HepG2 (cell line): Measurements from ENCODE around the gene ALKBH2. TPM values are rescaled to one million over a fixed set of nuclear protein-coding genes. Genes with fewer than 3 reads are reported as not detected.

Source experiments
- MXD4 ChIP-seq: IDR thresholded peaks from 2 replicates; pipeline ENCODE4 v1.6.1; 2016; ENCODE audit warnings: mild to moderate bottlenecking, missing biosample characterization, missing genetic modification reagents
- NR3C1 ChIP-seq: sonication (generic); formaldehyde crosslinking; IDR thresholded peaks from 2 replicates; pipeline ENCODE4 v1.4.0; 2020; ENCODE audit warnings: missing genetic modification reagents
- POLR2AphosphoS2 ChIP-seq: IDR thresholded peaks from 2 replicates; pipeline ENCODE4 v1.6.1; 2011; ENCODE audit warnings: low read depth, low read length, improper control_type of control experiment
- RARG ChIP-seq: sonication (generic); formaldehyde crosslinking; IDR thresholded peaks from 2 replicates; pipeline ENCODE4 v1.4.0; 2020; ENCODE audit warnings: low read depth, mild to moderate bottlenecking, missing genetic modification reagents
- SALL2 ChIP-seq: sonication (generic); formaldehyde crosslinking; IDR thresholded peaks from 2 replicates; pipeline ENCODE4 v1.8.1; 2023; ENCODE audit warnings: mild to moderate bottlenecking, missing genetic modification reagents, inconsistent platforms
- SCMH1 ChIP-seq: sonication (generic); formaldehyde crosslinking; IDR thresholded peaks from 2 replicates; pipeline ENCODE4 v1.9.0; 2021; ENCODE audit warnings: missing genetic modification reagents, mild to moderate bottlenecking, borderline replicate concordance
- ZFP37 ChIP-seq: sonication (generic); formaldehyde crosslinking; IDR thresholded peaks from 2 replicates; pipeline ENCODE4 v1.4.0; 2020; ENCODE audit warnings: missing genetic modification reagents, borderline replicate concordance
- ZMYM4 ChIP-seq: sonication (generic); formaldehyde crosslinking; IDR thresholded peaks from 2 replicates; pipeline ENCODE4 v1.8.1; 2023; ENCODE audit warnings: mild to moderate bottlenecking, missing genetic modification reagents
- ZNF101 ChIP-seq: sonication (generic); formaldehyde crosslinking; IDR thresholded peaks from 2 replicates; pipeline ENCODE4 v1.4.0; 2020; ENCODE audit warnings: mild to moderate bottlenecking, low read depth, missing genetic modification reagents, borderline replicate concordance
- ZNF143 ChIP-seq: sonication (generic); formaldehyde crosslinking; IDR thresholded peaks from 2 replicates; pipeline ENCODE4 v1.4.0; 2020; ENCODE audit warnings: missing genetic modification reagents
- ZNF256 ChIP-seq: sonication (generic); formaldehyde crosslinking; conservative IDR thresholded peaks from 2 replicates; pipeline ENCODE4 v1.4.0; 2020; ENCODE audit warnings: missing genetic modification reagents
- ZNF354B ChIP-seq: sonication (generic); formaldehyde crosslinking; IDR thresholded peaks from 2 replicates; pipeline ENCODE4 v1.8.0; 2022; ENCODE audit warnings: mild to moderate bottlenecking, missing genetic modification reagents
- ZNF382 ChIP-seq: sonication (generic); formaldehyde crosslinking; IDR thresholded peaks from 2 replicates; pipeline ENCODE4 v1.5.0; 2020; ENCODE audit warnings: missing genetic modification reagents, mild to moderate bottlenecking, borderline replicate concordance
- ZNF431 ChIP-seq: sonication (generic); formaldehyde crosslinking; IDR thresholded peaks from 2 replicates; pipeline ENCODE4 v1.9.0; 2022; ENCODE audit warnings: missing genetic modification reagents, low read depth, mild to moderate bottlenecking, borderline replicate concordance
- ZNF530 ChIP-seq: sonication (generic); formaldehyde crosslinking; IDR thresholded peaks from 2 replicates; pipeline ENCODE4 v1.5.0; 2020; ENCODE audit warnings: low read depth, mild to moderate bottlenecking, missing genetic modification reagents
- ZNF564 ChIP-seq: sonication (generic); formaldehyde crosslinking; IDR thresholded peaks from 2 replicates; pipeline ENCODE4 v1.8.1; 2023; ENCODE audit warnings: mild to moderate bottlenecking, missing genetic modification reagents
- ZNF850 ChIP-seq: sonication (generic); formaldehyde crosslinking; conservative IDR thresholded peaks from 2 replicates; pipeline ENCODE4 v1.9.0; 2021; ENCODE audit warnings: mild to moderate bottlenecking, missing genetic modification reagents
- ZNF878 ChIP-seq: sonication (generic); formaldehyde crosslinking; IDR thresholded peaks from 2 replicates; pipeline ENCODE4 v1.8.1; 2023; ENCODE audit warnings: mild to moderate bottlenecking, missing genetic modification reagents, moderate library complexity
- polyA plus RNA-seq, 8 experiments: library from polyadenylated mRNA; depleted of rRNA in 3 of 8; stranded (reverse) in 7 of 8; unstranded in 1 of 8; fragments of >200 nt; fragmentation: Illumina TruSeq in 4 of 8; extraction: Trizol in 4 of 8; gene quantifications; 2 replicates each; pipeline versions ENCODE4 v1.2.1 to v1.2.3, GENCODE V29; 2011 to 2016; ENCODE audit warnings: low read depth in 4 of 8, missing spikeins in 1 of 8, mixed read lengths in 1 of 8; ENCODE audit not compliant: insufficient read depth in 1 of 8
- total RNA-seq, 5 experiments: library from RNA; depleted of rRNA; stranded (reverse); fragments of >200 nt; fragmentation: Illumina TruSeq; extraction: Trizol; gene quantifications; 2 replicates each; pipeline ENCODE4 v1.2.3, GENCODE V29; 2016; ENCODE audit warnings: low read depth in 1 of 5
- TF ChIP-seq, protein P1 (sequence below): sonication (generic); formaldehyde crosslinking; IDR thresholded peaks from 2 replicates; pipeline ENCODE4 v1.4.0; 2020; ENCODE audit warnings: missing genetic modification reagents
- TF ChIP-seq, protein P2 (sequence below): IDR thresholded peaks from 2 replicates; pipeline ENCODE4 v1.6.1; 2016
- TF ChIP-seq, protein P3 (sequence below): sonication (generic); formaldehyde crosslinking; IDR thresholded peaks from 2 replicates; pipeline ENCODE4 v1.4.0; 2020; ENCODE audit warnings: mild to moderate bottlenecking, missing genetic modification reagents

ALKBH2 gene
- total and polyA plus RNA-seq, 2 of the 13 experiments (the other 11 are each of a cell fraction or from before 2014, with no cell fraction given): 21.0 to 40.5 TPM

DNA sequence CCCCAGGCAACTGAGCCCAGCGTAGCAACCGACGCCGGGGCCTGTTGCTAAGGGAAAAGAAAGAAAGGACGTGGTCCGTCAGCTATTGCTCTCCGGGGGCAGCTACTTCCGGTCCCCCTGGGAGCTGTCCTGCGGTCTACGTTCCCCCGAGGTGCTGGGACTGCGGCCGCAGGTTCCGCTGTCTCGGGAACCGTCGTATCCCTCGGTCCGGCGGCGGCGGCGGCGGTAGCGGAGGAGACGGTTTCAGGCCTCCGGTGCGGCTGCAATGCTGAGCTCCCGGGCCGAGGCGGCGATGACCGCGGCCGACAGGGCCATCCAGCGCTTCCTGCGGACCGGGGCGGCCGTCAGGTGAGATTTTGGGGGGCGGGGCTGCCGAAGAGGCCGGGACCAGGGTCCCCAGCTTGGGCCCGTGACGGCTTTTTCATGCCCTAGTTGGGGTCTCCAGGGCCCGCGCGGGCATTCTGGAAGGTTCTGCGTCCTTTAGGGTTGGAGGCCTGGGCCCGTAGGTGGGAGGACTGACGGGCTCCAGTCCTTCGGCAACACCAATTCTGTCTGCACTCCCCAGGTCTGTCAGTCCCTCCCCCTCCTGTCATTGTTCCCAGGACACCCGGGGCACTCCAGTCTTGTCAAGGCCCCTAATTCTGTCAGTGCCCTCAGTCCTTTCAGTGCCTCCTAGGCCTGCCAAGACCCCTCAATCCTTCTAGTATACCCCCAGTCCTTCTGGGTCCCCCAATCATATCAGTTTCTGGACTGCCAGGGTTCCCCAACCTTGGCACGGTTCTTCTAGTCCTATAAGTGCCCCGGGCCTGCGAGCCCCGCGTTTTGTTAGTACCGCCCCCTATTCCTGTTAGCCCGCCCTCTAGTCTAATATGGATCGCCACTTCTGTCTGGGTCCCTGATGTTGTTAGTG, 40.6 kb downstream of the ALKBH2 start, which contains the start of gene USP30 (continued):
- TF ChIP-seq, protein P1, sequence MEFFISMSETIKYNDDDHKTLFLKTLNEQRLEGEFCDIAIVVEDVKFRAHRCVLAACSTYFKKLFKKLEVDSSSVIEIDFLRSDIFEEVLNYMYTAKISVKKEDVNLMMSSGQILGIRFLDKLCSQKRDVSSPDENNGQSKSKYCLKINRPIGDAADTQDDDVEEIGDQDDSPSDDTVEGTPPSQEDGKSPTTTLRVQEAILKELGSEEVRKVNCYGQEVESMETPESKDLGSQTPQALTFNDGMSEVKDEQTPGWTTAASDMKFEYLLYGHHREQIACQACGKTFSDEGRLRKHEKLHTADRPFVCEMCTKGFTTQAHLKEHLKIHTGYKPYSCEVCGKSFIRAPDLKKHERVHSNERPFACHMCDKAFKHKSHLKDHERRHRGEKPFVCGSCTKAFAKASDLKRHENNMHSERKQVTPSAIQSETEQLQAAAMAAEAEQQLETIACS: peak; percentile 23; the same call in 1 of the 2 replicates
- TF ChIP-seq ZNF850 (CRISPR knock-in tag): no peak
- TF ChIP-seq ZNF564 (CRISPR knock-in tag): peak; percentile 66; the same call in 1 of the 2 replicates
- no peak for TF ChIP-seq ZNF256 (CRISPR knock-in tag)
- TF ChIP-seq ZNF878 (CRISPR knock-in tag): peak; percentile 70; the same call in 1 of the 2 replicates
- TF ChIP-seq ZNF143 (CRISPR knock-in tag): peak; percentile 73
- no peak for TF ChIP-seq POLR2AphosphoS2
- no peak for TF ChIP-seq ZNF530
- peak; percentile 94 for TF ChIP-seq ZMYM4
- TF ChIP-seq SALL2 (CRISPR knock-in tag): peak; percentile 68
- TF ChIP-seq NR3C1: no peak
- TF ChIP-seq SCMH1 (CRISPR knock-in tag): no peak
- TF ChIP-seq RARG (CRISPR knock-in tag): no peak
- 0 out of 2 replicates have a peak, but pooled peaks have one; percentile 52 for TF ChIP-seq ZNF431 (CRISPR knock-in tag)
- peak; percentile 56; the same call in 1 of the 2 replicates for TF ChIP-seq ZFP37
- TF ChIP-seq, protein P2, sequence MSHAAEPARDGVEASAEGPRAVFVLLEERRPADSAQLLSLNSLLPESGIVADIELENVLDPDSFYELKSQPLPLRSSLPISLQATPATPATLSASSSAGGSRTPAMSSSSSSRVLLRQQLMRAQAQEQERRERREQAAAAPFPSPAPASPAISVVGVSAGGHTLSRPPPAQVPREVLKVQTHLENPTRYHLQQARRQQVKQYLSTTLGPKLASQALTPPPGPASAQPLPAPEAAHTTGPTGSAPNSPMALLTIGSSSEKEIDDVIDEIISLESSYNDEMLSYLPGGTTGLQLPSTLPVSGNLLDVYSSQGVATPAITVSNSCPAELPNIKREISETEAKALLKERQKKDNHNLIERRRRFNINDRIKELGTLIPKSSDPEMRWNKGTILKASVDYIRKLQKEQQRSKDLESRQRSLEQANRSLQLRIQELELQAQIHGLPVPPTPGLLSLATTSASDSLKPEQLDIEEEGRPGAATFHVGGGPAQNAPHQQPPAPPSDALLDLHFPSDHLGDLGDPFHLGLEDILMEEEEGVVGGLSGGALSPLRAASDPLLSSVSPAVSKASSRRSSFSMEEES (CRISPR knock-in tag): 0 out of 2 replicates have a peak, but pooled peaks have one; percentile 49
- TF ChIP-seq, protein P3, sequence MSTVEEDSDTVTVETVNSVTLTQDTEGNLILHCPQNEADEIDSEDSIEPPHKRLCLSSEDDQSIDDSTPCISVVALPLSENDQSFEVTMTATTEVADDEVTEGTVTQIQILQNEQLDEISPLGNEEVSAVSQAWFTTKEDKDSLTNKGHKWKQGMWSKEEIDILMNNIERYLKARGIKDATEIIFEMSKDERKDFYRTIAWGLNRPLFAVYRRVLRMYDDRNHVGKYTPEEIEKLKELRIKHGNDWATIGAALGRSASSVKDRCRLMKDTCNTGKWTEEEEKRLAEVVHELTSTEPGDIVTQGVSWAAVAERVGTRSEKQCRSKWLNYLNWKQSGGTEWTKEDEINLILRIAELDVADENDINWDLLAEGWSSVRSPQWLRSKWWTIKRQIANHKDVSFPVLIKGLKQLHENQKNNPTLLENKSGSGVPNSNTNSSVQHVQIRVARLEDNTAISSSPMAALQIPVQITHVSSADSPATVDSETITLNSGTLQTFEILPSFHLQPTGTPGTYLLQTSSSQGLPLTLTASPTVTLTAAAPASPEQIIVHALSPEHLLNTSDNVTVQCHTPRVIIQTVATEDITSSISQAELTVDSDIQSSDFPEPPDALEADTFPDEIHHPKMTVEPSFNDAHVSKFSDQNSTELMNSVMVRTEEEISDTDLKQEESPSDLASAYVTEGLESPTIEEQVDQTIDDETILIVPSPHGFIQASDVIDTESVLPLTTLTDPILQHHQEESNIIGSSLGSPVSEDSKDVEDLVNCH (CRISPR knock-in tag): 0 out of 2 replicates have a peak, but pooled peaks have one; percentile 43
- 0 out of 2 replicates have a peak, but pooled peaks have one; percentile 45 for TF ChIP-seq ZNF354B (CRISPR knock-in tag)
- TF ChIP-seq MXD4 (CRISPR knock-in tag): peak; percentile 61; the same call in 1 of the 2 replicates
- TF ChIP-seq ZNF382 (CRISPR knock-in tag): no peak
- TF ChIP-seq ZNF101: no peak
